ENCODE results near the gene VPS51.

GRCh38 chr11:65131417-65131776, 35.4 kb downstream of the VPS51 start:
- no peak for TF ChIP-seq POLR2A (IDR thresholded peaks at IDR 0.05)
- TF ChIP-seq, protein P1, sequence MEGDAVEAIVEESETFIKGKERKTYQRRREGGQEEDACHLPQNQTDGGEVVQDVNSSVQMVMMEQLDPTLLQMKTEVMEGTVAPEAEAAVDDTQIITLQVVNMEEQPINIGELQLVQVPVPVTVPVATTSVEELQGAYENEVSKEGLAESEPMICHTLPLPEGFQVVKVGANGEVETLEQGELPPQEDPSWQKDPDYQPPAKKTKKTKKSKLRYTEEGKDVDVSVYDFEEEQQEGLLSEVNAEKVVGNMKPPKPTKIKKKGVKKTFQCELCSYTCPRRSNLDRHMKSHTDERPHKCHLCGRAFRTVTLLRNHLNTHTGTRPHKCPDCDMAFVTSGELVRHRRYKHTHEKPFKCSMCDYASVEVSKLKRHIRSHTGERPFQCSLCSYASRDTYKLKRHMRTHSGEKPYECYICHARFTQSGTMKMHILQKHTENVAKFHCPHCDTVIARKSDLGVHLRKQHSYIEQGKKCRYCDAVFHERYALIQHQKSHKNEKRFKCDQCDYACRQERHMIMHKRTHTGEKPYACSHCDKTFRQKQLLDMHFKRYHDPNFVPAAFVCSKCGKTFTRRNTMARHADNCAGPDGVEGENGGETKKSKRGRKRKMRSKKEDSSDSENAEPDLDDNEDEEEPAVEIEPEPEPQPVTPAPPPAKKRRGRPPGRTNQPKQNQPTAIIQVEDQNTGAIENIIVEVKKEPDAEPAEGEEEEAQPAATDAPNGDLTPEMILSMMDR (IDR thresholded peaks at IDR 0.05): no peak

All from adrenal gland (tissue), 5 donors.